Astrocyte (in vitro differentiated cells and primary cell): ENCODE data around the gene SLC17A2. TPM values are rescaled to one million over a fixed set of nuclear protein-coding genes. Genes with fewer than 3 reads are reported as not detected.

Experiments used
- DNase-seq: peaks from one replicate; pipeline ENCODE4 v3.0.0-alpha.2; 2010; ENCODE audit warnings: low read depth
- FAIRE-seq: peaks from 2 replicates; lab custom pipeline; 2011; peaks lifted over from hg19 to GRCh38; lab: Jason Lieb, UNC
- H2AFZ ChIP-seq: 2 replicates; pipeline ENCODE4 v1.6.0; 2012; ENCODE audit warnings: low read depth, low read length, inconsistent platforms
- H3K27ac ChIP-seq: 2 replicates; pipeline ENCODE4 v1.5.1; 2011; ENCODE audit warnings: low read depth, low read length, inconsistent platforms
- H3K27me3 ChIP-seq: 2 replicates; pipeline ENCODE4 v1.6.0; 2011; ENCODE audit warnings: low read length, inconsistent platforms; ENCODE audit not compliant: insufficient read depth
- H3K36me3 ChIP-seq: 2 replicates; pipeline ENCODE4 v1.5.1; 2011; ENCODE audit warnings: low read length, inconsistent platforms; ENCODE audit not compliant: insufficient read depth
- H3K4me1 ChIP-seq: 2 replicates; pipeline ENCODE4 v1.5.1; 2011; ENCODE audit warnings: low read length, inconsistent platforms; ENCODE audit not compliant: insufficient read depth
- H3K4me2 ChIP-seq: 2 replicates; pipeline ENCODE4 v1.6.0; 2012; ENCODE audit warnings: low read length, inconsistent platforms
- H3K4me3 ChIP-seq: 2 replicates; pipeline ENCODE4 v1.5.1; 2011; ENCODE audit warnings: low read depth, mild to moderate bottlenecking, low read length, inconsistent platforms; ENCODE audit not compliant: insufficient read depth
- H3K79me2 ChIP-seq: 2 replicates; pipeline ENCODE4 v1.6.0; 2012; ENCODE audit warnings: mild to moderate bottlenecking, low read length, inconsistent platforms; ENCODE audit not compliant: insufficient read depth
- H3K9ac ChIP-seq: 2 replicates; pipeline ENCODE4 v1.6.0; 2012; ENCODE audit warnings: mild to moderate bottlenecking, low read length, inconsistent platforms
- H3K9me3 ChIP-seq: 2 replicates; pipeline ENCODE4 v1.5.1; 2012; ENCODE audit warnings: low read depth, mild to moderate bottlenecking, low read length, inconsistent platforms; ENCODE audit not compliant: insufficient read depth
- H4K20me1 ChIP-seq: 2 replicates; pipeline ENCODE4 v1.6.0; 2012; ENCODE audit warnings: low read length, inconsistent platforms; ENCODE audit not compliant: insufficient read depth
- H3K27ac Mint-ChIP-seq: one replicate; pipeline ENCODE4 v1.8.0; 2021; ENCODE audit warnings: mild to moderate bottlenecking, mixed read lengths; ENCODE audit not compliant: unreplicated experiment
- H3K27me3 Mint-ChIP-seq: one replicate; pipeline ENCODE4 v1.8.0; 2021; ENCODE audit warnings: low read depth, mixed read lengths; ENCODE audit not compliant: unreplicated experiment
- H3K36me3 Mint-ChIP-seq: one replicate; pipeline ENCODE4 v1.8.0; 2021; ENCODE audit warnings: low read depth, mixed read lengths; ENCODE audit not compliant: unreplicated experiment
- H3K4me1 Mint-ChIP-seq: one replicate; pipeline ENCODE4 v1.8.0; 2021; ENCODE audit warnings: low read depth, mixed read lengths; ENCODE audit not compliant: unreplicated experiment
- H3K4me3 Mint-ChIP-seq: one replicate; pipeline ENCODE4 v1.8.0; 2021; ENCODE audit warnings: mild to moderate bottlenecking, moderate library complexity, mixed read lengths; ENCODE audit not compliant: unreplicated experiment
- H3K9me3 Mint-ChIP-seq: one replicate; pipeline ENCODE4 v1.8.0; 2021; ENCODE audit warnings: mild to moderate bottlenecking, mixed read lengths; ENCODE audit not compliant: unreplicated experiment
- CTCF ChIP-seq: IDR thresholded peaks from 2 replicates; pipeline ENCODE4 v1.5.1; 2011; ENCODE audit warnings: low read depth, mild to moderate bottlenecking, inconsistent platforms, low read length, moderate library complexity; ENCODE audit not compliant: insufficient read depth
- EZH2 ChIP-seq: IDR thresholded peaks from 2 replicates; pipeline ENCODE4 v1.6.1; 2012; ENCODE audit warnings: mild to moderate bottlenecking, low read length, inconsistent platforms; ENCODE audit not compliant: insufficient read depth
- total RNA-seq: library from RNA; stranded (reverse); gene quantifications from 2 replicates; pipeline ENCODE4 v1.2.1, GENCODE V29; 2021

SLC17A2 gene
- total RNA-seq, 1 donor from 2014 or later = not detected

GRCh38 chr6:25868436-25869183 lies 61.9 kb downstream of the SLC17A2 start:
- Mint-ChIP-seq H3K9me3 (peaks cover 2% of the 10 kb centered on the region), H3K27ac (no peak overlapping the region), H3K4me1 (no peaks in the 10 kb centered on the region), H3K36me3 (no peaks in the 10 kb centered on the region), H3K4me3 (no peak overlapping the region), H3K27me3 (peaks cover 17% of the 10 kb centered on the region)
- FAIRE-seq (no peak), DNase-seq (no peak)
- H4K20me1 ChIP-seq = no peaks in the 10 kb centered on the region
- H3K4me2 ChIP-seq = no peak overlapping the region
- H3K27ac ChIP-seq = no peak overlapping the region
- no peaks in the 10 kb centered on the region for H3K79me2 ChIP-seq
- H3K4me1 ChIP-seq = no peaks in the 10 kb centered on the region
- H3K4me3 ChIP-seq = no peak overlapping the region
- H3K27me3 ChIP-seq = no peaks in the 10 kb centered on the region
- H3K9ac ChIP-seq = no peak overlapping the region
- no peaks in the 10 kb centered on the region for H3K36me3 ChIP-seq
- TF ChIP-seq EZH2 (no peak), CTCF (no peak)
- no peak overlapping the region for H2AFZ ChIP-seq
- H3K9me3 ChIP-seq = no peaks in the 10 kb centered on the region

GRCh38 chr6:25866011-25866410 lies 64.5 kb downstream of the SLC17A2 start:
- Histone ChIP-seq H3K4me1 (no peaks in the 10 kb centered on the region), H3K36me3 (no peaks in the 10 kb centered on the region), H3K9ac (no peak overlapping the region), H3K4me3 (no peak overlapping the region), H3K79me2 (no peaks in the 10 kb centered on the region), H3K27ac (no peak overlapping the region), H2AFZ (no peak overlapping the region), H4K20me1 (no peaks in the 10 kb centered on the region), H3K27me3 (no peaks in the 10 kb centered on the region), H3K9me3 (no peaks in the 10 kb centered on the region), H3K4me2 (no peak overlapping the region)
- no peak overlapping the region for H3K27ac Mint-ChIP-seq
- no peaks in the 10 kb centered on the region for H3K36me3 Mint-ChIP-seq
- H3K9me3 Mint-ChIP-seq = peaks cover 2% of the 10 kb centered on the region
- TF ChIP-seq EZH2 = no peak
- no peak for TF ChIP-seq CTCF
- no peaks in the 10 kb centered on the region for H3K4me1 Mint-ChIP-seq
- peaks cover 12% of the 10 kb centered on the region for H3K27me3 Mint-ChIP-seq
- FAIRE-seq (no peak), DNase-seq (no peak)
- H3K4me3 Mint-ChIP-seq = no peak overlapping the region

GRCh38 chr6:25863360-25863759 lies 67.1 kb downstream of the SLC17A2 start:
- TF ChIP-seq CTCF (no peak), EZH2 (no peak)
- DNase-seq (no peak), FAIRE-seq (no peak)
- Mint-ChIP-seq H3K4me1 (no peaks in the 10 kb centered on the region), H3K4me3 (no peak overlapping the region), H3K36me3 (no peaks in the 10 kb centered on the region), H3K27me3 (peaks cover 12% of the 10 kb centered on the region), H3K9me3 (peaks cover 2% of the 10 kb centered on the region), H3K27ac (no peak overlapping the region)
- H3K4me2 ChIP-seq = no peak overlapping the region
- no peak overlapping the region for H3K4me3 ChIP-seq
- H3K27me3 ChIP-seq = no peaks in the 10 kb centered on the region
- no peaks in the 10 kb centered on the region for H3K36me3 ChIP-seq
- H3K79me2 ChIP-seq = no peaks in the 10 kb centered on the region
- no peaks in the 10 kb centered on the region for H3K9me3 ChIP-seq
- no peak overlapping the region for H3K27ac ChIP-seq
- H3K9ac ChIP-seq = no peak overlapping the region
- H3K4me1 ChIP-seq = no peaks in the 10 kb centered on the region
- no peak overlapping the region for H2AFZ ChIP-seq
- no peaks in the 10 kb centered on the region for H4K20me1 ChIP-seq
